A549 (cell line): ENCODE data around the gene CEP89.

ENCODE experiments used
- BCL3 ChIP-seq: fragments of >200 bp; sonication (Bioruptor Twin); formaldehyde crosslinking; IDR thresholded peaks from 3 replicates; pipeline ENCODE4 v1.6.1; 2016
- CTCF ChIP-seq: fragments of >200 bp; sonication (Bioruptor Twin); formaldehyde crosslinking; IDR thresholded peaks from 3 replicates; pipeline ENCODE4 v1.5.1; 2016
- PHF8 ChIP-seq: fragments of 200-600 bp; sonication (generic); IDR thresholded peaks from 2 replicates; pipeline ENCODE4 v1.6.1; 2016; ENCODE audit warnings: low read depth, mild to moderate bottlenecking, antibody characterized with exemption, moderate library complexity, borderline replicate concordance
- POLR2A ChIP-seq: IDR thresholded peaks from 2 replicates; pipeline ENCODE4 v1.6.1; 2012; ENCODE audit warnings: mild to moderate bottlenecking, low read length
- RNF2 ChIP-seq: fragments of 200-600 bp; sonication (generic); IDR thresholded peaks from 2 replicates; pipeline ENCODE4 v1.6.1; 2016; ENCODE audit warnings: low read depth, mild to moderate bottlenecking, antibody characterized with exemption, moderate library complexity, borderline replicate concordance
- SMC3 ChIP-seq: fragments of >200 bp; sonication (Bioruptor Twin); formaldehyde crosslinking; IDR thresholded peaks from 3 replicates; pipeline ENCODE4 v1.6.1; 2018; ENCODE audit warnings: inconsistent platforms

- TF ChIP-seq PHF8 (no peak), RNF2 (no peak), POLR2A (no peak), CTCF (no peak), BCL3 (no peak), SMC3 (no peak)
These were observed 60.9 kb downstream of the CEP89 start for GRCh38 chr19:32910874-32911273.
